Uterus (tissue), 4 donors: ENCODE measurements around the gene ADAMTS9. TPM values are rescaled to one million over a fixed set of nuclear protein-coding genes. Genes with fewer than 3 reads are reported as not detected.

Source experiments
- DNase-seq, 2 donors: peaks; one replicate each; pipeline ENCODE4 v3.0.0-alpha.2; 2019 to 2020
- H3K27ac ChIP-seq, 2 donors: fragments of 200-600 bp; sonication (generic); 1 replicate in 1 of 2; 2 replicates in 1 of 2; pipeline ENCODE4 v1.5.1; 2016 to 2018
- H3K27me3 ChIP-seq, 2 donors: fragments of 200-600 bp; sonication (generic); one replicate each; pipeline ENCODE4 v1.5.1; 2018 to 2019; ENCODE audit warnings: control low read depth in 1 of 2
- H3K36me3 ChIP-seq, 2 donors: fragments of 200-600 bp; sonication (generic); one replicate each; pipeline ENCODE4 v1.5.1; 2019; ENCODE audit warnings: control low read depth in 1 of 2
- H3K4me1 ChIP-seq, 2 donors: fragments of 200-600 bp; sonication (generic); one replicate each; pipeline ENCODE4 v1.5.1; 2018 to 2019; ENCODE audit warnings: control low read depth in 1 of 2
- H3K4me3 ChIP-seq, 2 donors: fragments of 200-600 bp; sonication (generic); 1 replicate in 1 of 2; 2 replicates in 1 of 2; pipeline ENCODE4 v1.5.1; 2018 to 2019; ENCODE audit warnings: mild to moderate bottlenecking in 1 of 2
- H3K9me3 ChIP-seq, 2 donors: fragments of 200-600 bp; sonication (generic); one replicate each; pipeline ENCODE4 v1.5.1; 2019; ENCODE audit warnings: control low read depth in 1 of 2
- POLR2A ChIP-seq, 2 donors: fragments of 450-650 bp; IDR thresholded peaks; one replicate each; pipeline ENCODE4 v1.6.1; 2016; ENCODE audit warnings: antibody characterized with exemption in 2 of 2, mild to moderate bottlenecking in 1 of 2, moderate library complexity in 1 of 2
- intact Hi-C: fragments of 100-400 bp; cut with DNase I; formaldehyde crosslinking; loops from one replicate; pipeline ENCODE4 v1.15.1; 2023; ENCODE audit warnings: low total_unique reads
- total RNA-seq, 4 donors: library from RNA; depleted of rRNA in 3 of 4; stranded (reverse); fragments of >200 nt in 3 of 4; gene quantifications; one replicate each; pipeline versions ENCODE4 v1.1.0 to v1.2.4, GENCODE V29; 2014 to 2023
- TF ChIP-seq, protein P1 (sequence below), 4 experiments: fragments of 200-600 bp in 2 of 4; fragments of 450-650 bp in 2 of 4; sonication (generic) in 2 of 4; IDR thresholded peaks; one replicate each; pipeline ENCODE4 v1.5.1; 2016 to 2019; ENCODE audit warnings: antibody characterized with exemption in 4 of 4, mild to moderate bottlenecking in 2 of 4, moderate library complexity in 1 of 4
- donor health status: DM: yes; HTN: yes; CAD: no.

The ADAMTS9 gene
- total RNA-seq, 4 donors from 2014 or later = 17.4 to 197 (median 160) TPM

DNA sequence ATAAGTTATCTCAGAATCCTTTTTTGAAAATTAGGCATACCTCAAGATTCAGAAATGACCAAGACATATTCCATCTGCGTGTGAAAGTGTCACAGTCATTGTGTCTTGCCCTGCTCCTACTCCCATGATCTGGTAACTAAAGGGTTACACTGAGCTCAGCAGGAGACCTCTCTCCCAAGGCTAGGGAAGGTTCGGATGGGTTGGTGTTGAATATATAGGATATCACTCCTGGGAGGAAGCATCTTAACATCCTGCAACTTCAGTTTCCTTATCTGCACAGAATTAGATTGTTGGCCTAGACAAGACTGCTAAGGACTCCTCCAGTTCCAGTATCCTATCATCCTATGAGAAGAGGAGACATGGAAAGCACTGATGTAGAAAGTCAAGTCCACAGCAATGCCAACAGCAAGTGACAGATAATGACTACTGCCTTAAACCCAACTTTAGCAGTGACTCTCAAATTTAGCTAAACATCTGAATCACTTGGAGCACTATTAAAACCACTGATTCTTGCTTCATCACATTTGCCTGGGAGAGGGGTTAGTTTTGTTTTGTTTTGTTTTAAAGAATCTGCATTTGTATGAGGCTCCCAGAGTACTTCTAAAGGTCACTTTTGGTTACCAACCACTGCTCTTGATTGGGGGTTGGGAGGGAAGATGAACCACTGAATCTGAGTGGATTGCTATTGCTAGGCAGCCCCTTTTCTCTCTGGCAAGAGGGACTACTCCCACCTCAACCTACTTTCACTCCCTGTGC is 9.7 kb downstream of the ADAMTS9 start:
- H3K4me1 ChIP-seq = no peaks in the 10 kb centered on the region
- no peaks in the 10 kb centered on the region for H3K36me3 ChIP-seq
- H3K9me3 ChIP-seq = no peaks in the 10 kb centered on the region
- intact Hi-C loops = no loop called here
- DNase-seq = no peak
- TF ChIP-seq, protein P1, sequence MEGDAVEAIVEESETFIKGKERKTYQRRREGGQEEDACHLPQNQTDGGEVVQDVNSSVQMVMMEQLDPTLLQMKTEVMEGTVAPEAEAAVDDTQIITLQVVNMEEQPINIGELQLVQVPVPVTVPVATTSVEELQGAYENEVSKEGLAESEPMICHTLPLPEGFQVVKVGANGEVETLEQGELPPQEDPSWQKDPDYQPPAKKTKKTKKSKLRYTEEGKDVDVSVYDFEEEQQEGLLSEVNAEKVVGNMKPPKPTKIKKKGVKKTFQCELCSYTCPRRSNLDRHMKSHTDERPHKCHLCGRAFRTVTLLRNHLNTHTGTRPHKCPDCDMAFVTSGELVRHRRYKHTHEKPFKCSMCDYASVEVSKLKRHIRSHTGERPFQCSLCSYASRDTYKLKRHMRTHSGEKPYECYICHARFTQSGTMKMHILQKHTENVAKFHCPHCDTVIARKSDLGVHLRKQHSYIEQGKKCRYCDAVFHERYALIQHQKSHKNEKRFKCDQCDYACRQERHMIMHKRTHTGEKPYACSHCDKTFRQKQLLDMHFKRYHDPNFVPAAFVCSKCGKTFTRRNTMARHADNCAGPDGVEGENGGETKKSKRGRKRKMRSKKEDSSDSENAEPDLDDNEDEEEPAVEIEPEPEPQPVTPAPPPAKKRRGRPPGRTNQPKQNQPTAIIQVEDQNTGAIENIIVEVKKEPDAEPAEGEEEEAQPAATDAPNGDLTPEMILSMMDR (IDR thresholded peaks at IDR 0.05) = no peak
- TF ChIP-seq POLR2A (IDR thresholded peaks at IDR 0.05) = no peak
- no peak overlapping the region for H3K27ac ChIP-seq
- H3K27me3 ChIP-seq = no peaks in the 10 kb centered on the region
- no peak overlapping the region for H3K4me3 ChIP-seq

- Histone ChIP-seq H3K36me3 (no peaks in the 10 kb centered on the region), H3K27me3 (no peaks in the 10 kb centered on the region), H3K4me3 (no peak overlapping the region), H3K27ac (peak overlapping the region in 1 of 2 donors; percentile 43), H3K9me3 (no peaks in the 10 kb centered on the region), H3K4me1 (no peaks in the 10 kb centered on the region)
- no peak for DNase-seq
- TF ChIP-seq POLR2A (IDR thresholded peaks at IDR 0.05) = no peak
- TF ChIP-seq, protein P1 (IDR thresholded peaks at IDR 0.05) = no peak
- intact Hi-C loops = no loop called here
These were observed 11.0 kb downstream of the ADAMTS9 start for GRCh38 chr3:64676831-64677230.

- TF ChIP-seq, protein P1 (IDR thresholded peaks at IDR 0.05) = no peak
- TF ChIP-seq POLR2A (IDR thresholded peaks at IDR 0.05) = no peak
- no peaks in the 10 kb centered on the region for H3K9me3 ChIP-seq
- no peaks in the 10 kb centered on the region for H3K36me3 ChIP-seq
- H3K27ac ChIP-seq = peak overlapping the region in 1 of 2 donors; percentile 43
- no peak overlapping the region for H3K4me3 ChIP-seq
- H3K27me3 ChIP-seq = no peaks in the 10 kb centered on the region
- H3K4me1 ChIP-seq = no peaks in the 10 kb centered on the region
- no peak for DNase-seq
- intact Hi-C loops = no loop called here
These were observed 12.0 kb downstream of the ADAMTS9 start for GRCh38 chr3:64675687-64676247.

DNA sequence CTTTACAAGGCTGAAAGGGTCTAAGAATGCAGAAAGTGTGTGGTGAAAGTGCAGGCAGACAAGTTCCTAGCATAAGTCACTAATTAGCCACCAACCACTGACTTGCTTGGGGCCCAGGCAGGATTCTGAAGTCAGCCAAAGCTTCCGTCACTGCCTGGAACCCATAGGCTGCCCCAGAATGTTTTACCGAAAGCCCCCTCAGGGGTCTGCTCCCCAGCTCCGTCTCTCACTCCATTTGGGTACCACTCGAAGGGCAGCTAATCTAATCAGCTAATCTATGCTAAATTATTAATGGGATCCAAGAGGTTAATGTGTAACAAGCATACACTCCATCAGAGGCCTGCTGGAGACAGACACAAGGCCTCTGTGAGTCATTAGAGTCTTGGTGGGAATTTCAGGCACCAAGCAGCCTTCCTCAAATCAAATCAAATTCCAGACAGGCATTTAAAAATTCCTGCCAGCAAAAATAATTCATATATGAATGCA is 13.2 kb downstream of the ADAMTS9 start:
- no peaks in the 10 kb centered on the region for H3K9me3 ChIP-seq
- no peaks in the 10 kb centered on the region for H3K36me3 ChIP-seq
- peak overlapping the region in 1 of 2 donors; percentile 44 for H3K27ac ChIP-seq
- intact Hi-C loops = no loop called here
- TF ChIP-seq, protein P1 (IDR thresholded peaks at IDR 0.05) = no peak
- no peak for TF ChIP-seq POLR2A (IDR thresholded peaks at IDR 0.05)
- no peak overlapping the region for H3K4me3 ChIP-seq
- H3K27me3 ChIP-seq = no peaks in the 10 kb centered on the region
- DNase-seq = no peak
- no peaks in the 10 kb centered on the region for H3K4me1 ChIP-seq

- no peaks in the 10 kb centered on the region for H3K36me3 ChIP-seq
- H3K9me3 ChIP-seq = no peaks in the 10 kb centered on the region
- no peak for DNase-seq
- no peak overlapping the region for H3K4me3 ChIP-seq
- H3K4me1 ChIP-seq = peaks cover 0 to 3% of the 10 kb centered on the region in 2 donors
- no peak overlapping the region for H3K27ac ChIP-seq
- no peaks in the 10 kb centered on the region for H3K27me3 ChIP-seq
- intact Hi-C loops = no loop called here
- no peak for TF ChIP-seq POLR2A (IDR thresholded peaks at IDR 0.05)
- TF ChIP-seq, protein P1 (IDR thresholded peaks at IDR 0.05) = no peak
These were observed 14.6 kb downstream of the ADAMTS9 start for GRCh38 chr3:64673159-64673715.
